ENCODE data around the gene SYNJ2BP.

Gene SYNJ2BP

DNA sequence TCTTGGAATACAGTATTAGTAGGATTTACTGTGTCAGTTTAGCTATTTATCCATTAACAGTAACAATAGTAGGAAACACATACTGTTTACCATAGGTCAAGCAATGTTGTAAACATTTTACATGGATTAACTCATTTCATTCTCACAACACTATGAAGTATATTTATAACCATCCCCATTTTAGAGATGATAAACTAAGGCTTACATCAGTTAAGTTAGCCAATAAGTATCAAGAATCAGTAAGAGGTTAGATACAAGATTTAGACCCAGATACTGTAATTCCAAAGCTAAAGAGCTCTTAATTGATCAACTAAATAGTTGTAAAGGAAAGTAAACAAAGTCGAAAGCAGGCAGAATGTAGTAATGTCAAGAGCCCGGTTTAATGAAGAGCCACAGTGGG, 1.1 kb downstream of the SYNJ2BP start:
- TF ChIP-seq TAF1 (IDR thresholded peaks at IDR 0.05; ENCODE audit: low read depth) (no peak), TEAD4 (IDR thresholded peaks at IDR 0.05) (no peak), FOXM1 (IDR thresholded peaks at IDR 0.05; ENCODE audit: borderline replicate concordance, low read depth) (no peak), MAX (IDR thresholded peaks at IDR 0.05) (no peak), RAD21 (IDR thresholded peaks at IDR 0.05; ENCODE audit: low read depth) (no peak), YY1 (IDR thresholded peaks at IDR 0.05; ENCODE audit: low read depth) (no peak), CEBPB (IDR thresholded peaks at IDR 0.05) (no peak), CREB1 (IDR thresholded peaks at IDR 0.05; ENCODE audit: low read depth) (no peak), EP300 (IDR thresholded peaks at IDR 0.05; ENCODE audit: borderline replicate concordance) (no peak), NFIC (IDR thresholded peaks at IDR 0.05) (no peak), TCF12 (IDR thresholded peaks at IDR 0.05; ENCODE audit: low read depth) (no peak), ZBTB7A (IDR thresholded peaks at IDR 0.05; ENCODE audit: low read depth) (no peak), EGR1 (IDR thresholded peaks at IDR 0.05) (no peak)
- TF ChIP-seq, protein P1, sequence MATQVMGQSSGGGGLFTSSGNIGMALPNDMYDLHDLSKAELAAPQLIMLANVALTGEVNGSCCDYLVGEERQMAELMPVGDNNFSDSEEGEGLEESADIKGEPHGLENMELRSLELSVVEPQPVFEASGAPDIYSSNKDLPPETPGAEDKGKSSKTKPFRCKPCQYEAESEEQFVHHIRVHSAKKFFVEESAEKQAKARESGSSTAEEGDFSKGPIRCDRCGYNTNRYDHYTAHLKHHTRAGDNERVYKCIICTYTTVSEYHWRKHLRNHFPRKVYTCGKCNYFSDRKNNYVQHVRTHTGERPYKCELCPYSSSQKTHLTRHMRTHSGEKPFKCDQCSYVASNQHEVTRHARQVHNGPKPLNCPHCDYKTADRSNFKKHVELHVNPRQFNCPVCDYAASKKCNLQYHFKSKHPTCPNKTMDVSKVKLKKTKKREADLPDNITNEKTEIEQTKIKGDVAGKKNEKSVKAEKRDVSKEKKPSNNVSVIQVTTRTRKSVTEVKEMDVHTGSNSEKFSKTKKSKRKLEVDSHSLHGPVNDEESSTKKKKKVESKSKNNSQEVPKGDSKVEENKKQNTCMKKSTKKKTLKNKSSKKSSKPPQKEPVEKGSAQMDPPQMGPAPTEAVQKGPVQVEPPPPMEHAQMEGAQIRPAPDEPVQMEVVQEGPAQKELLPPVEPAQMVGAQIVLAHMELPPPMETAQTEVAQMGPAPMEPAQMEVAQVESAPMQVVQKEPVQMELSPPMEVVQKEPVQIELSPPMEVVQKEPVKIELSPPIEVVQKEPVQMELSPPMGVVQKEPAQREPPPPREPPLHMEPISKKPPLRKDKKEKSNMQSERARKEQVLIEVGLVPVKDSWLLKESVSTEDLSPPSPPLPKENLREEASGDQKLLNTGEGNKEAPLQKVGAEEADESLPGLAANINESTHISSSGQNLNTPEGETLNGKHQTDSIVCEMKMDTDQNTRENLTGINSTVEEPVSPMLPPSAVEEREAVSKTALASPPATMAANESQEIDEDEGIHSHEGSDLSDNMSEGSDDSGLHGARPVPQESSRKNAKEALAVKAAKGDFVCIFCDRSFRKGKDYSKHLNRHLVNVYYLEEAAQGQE (IDR thresholded peaks at IDR 0.05; ENCODE audit: low read depth), result no peak
- TF ChIP-seq, protein P2, sequence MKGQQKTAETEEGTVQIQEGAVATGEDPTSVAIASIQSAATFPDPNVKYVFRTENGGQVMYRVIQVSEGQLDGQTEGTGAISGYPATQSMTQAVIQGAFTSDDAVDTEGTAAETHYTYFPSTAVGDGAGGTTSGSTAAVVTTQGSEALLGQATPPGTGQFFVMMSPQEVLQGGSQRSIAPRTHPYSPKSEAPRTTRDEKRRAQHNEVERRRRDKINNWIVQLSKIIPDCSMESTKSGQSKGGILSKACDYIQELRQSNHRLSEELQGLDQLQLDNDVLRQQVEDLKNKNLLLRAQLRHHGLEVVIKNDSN (IDR thresholded peaks at IDR 0.05), result no peak

GRCh38 chr14:70407621-70408020, 9.3 kb downstream of the SYNJ2BP start:
- no peak for TF ChIP-seq MAX (IDR thresholded peaks at IDR 0.05)
- no peak for TF ChIP-seq RAD21 (IDR thresholded peaks at IDR 0.05; ENCODE audit: low read depth)
- TF ChIP-seq TEAD4 (IDR thresholded peaks at IDR 0.05), result no peak
- no peak for TF ChIP-seq FOXM1 (IDR thresholded peaks at IDR 0.05; ENCODE audit: borderline replicate concordance, low read depth)
- no peak for TF ChIP-seq CREB1 (IDR thresholded peaks at IDR 0.05; ENCODE audit: low read depth)
- TF ChIP-seq ZBTB7A (IDR thresholded peaks at IDR 0.05; ENCODE audit: low read depth), result no peak
- no peak for TF ChIP-seq EGR1 (IDR thresholded peaks at IDR 0.05)
- TF ChIP-seq, protein P2 (IDR thresholded peaks at IDR 0.05), result no peak

DNA sequence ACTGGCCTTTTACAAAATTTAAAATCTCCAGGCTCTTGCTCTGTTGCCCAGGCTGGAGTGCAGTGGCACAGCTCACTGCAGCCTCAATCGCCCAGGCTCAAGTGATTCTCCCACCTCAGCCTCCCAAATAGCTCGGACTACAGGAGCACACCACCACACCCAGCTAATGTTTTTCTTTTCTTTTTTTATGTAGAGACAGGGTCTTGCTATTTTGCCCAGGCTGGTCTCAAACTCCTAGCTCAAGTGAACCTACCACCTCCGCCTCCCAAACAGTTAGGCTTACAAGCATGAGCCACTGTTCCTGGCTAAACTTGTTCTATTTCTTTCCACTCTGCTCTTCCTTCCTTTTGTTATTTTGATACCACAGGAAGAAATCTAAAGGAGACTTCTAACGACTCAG, 15.2 kb downstream of the SYNJ2BP start:
- TF ChIP-seq YY1 (IDR thresholded peaks at IDR 0.05; ENCODE audit: low read depth) (no peak), FOXM1 (IDR thresholded peaks at IDR 0.05; ENCODE audit: borderline replicate concordance, low read depth) (no peak), TEAD4 (IDR thresholded peaks at IDR 0.05) (no peak), TAF1 (IDR thresholded peaks at IDR 0.05; ENCODE audit: low read depth) (no peak), CEBPB (IDR thresholded peaks at IDR 0.05) (no peak), RAD21 (IDR thresholded peaks at IDR 0.05; ENCODE audit: low read depth) (no peak), TCF12 (IDR thresholded peaks at IDR 0.05; ENCODE audit: low read depth) (no peak), CREB1 (IDR thresholded peaks at IDR 0.05; ENCODE audit: low read depth) (no peak), NFIC (IDR thresholded peaks at IDR 0.05) (no peak), ZBTB7A (IDR thresholded peaks at IDR 0.05; ENCODE audit: low read depth) (no peak), MAX (IDR thresholded peaks at IDR 0.05) (no peak), EGR1 (IDR thresholded peaks at IDR 0.05) (no peak), EP300 (IDR thresholded peaks at IDR 0.05; ENCODE audit: borderline replicate concordance) (no peak)
- TF ChIP-seq, protein P1 (IDR thresholded peaks at IDR 0.05; ENCODE audit: low read depth), result no peak
- TF ChIP-seq, protein P2 (IDR thresholded peaks at IDR 0.05), result no peak

GRCh38 chr14:70398706-70399431, 18.0 kb downstream of the SYNJ2BP start:
- TF ChIP-seq, protein P2 (IDR thresholded peaks at IDR 0.05), result no peak
- TF ChIP-seq CEBPB (IDR thresholded peaks at IDR 0.05), result no peak
- TF ChIP-seq EP300 (IDR thresholded peaks at IDR 0.05; ENCODE audit: borderline replicate concordance), result no peak
- no peak for TF ChIP-seq YY1 (IDR thresholded peaks at IDR 0.05; ENCODE audit: low read depth)
- no peak for TF ChIP-seq TEAD4 (IDR thresholded peaks at IDR 0.05)
- TF ChIP-seq NFIC (IDR thresholded peaks at IDR 0.05), result no peak
- TF ChIP-seq CREB1 (IDR thresholded peaks at IDR 0.05; ENCODE audit: low read depth), result no peak
- no peak for TF ChIP-seq EGR1 (IDR thresholded peaks at IDR 0.05)
- TF ChIP-seq TCF12 (IDR thresholded peaks at IDR 0.05; ENCODE audit: low read depth), result no peak
- TF ChIP-seq, protein P1 (IDR thresholded peaks at IDR 0.05; ENCODE audit: low read depth), result no peak
- no peak for TF ChIP-seq FOXM1 (IDR thresholded peaks at IDR 0.05; ENCODE audit: borderline replicate concordance, low read depth)

Data from Ishikawa (cell line).